HepG2 (cell line): Measurements from ENCODE around the gene PCDHGC5. TPM values are rescaled to one million over a fixed set of nuclear protein-coding genes. Genes with fewer than 3 reads are reported as not detected.

Experiments used
- ATAC-seq: fragments of 200-7000 bp; cut with Tn5 transposase; 3 replicates; pipeline ENCODE4 v1.9.1; 2020; ENCODE audit warnings: mild to moderate bottlenecking, moderate library complexity
- Bru-seq: library from RNA; stranded (reverse); fragments of 400-500 nt; gene quantifications from one replicate; lab custom pipeline; 2021; lab: Mats Ljungman, UMichigan
- BruChase-seq, 2 experiments: library from RNA; stranded (reverse); fragments of 400-500 nt; gene quantifications; one replicate each; lab custom pipeline; 2021; lab: Mats Ljungman, UMichigan
- BruUV-seq: library from RNA; stranded (reverse); fragments of 400-500 nt; replicated peaks from 2 replicates; lab custom pipeline; 2021; lab: Mats Ljungman, UMichigan
- CTCF ChIA-PET: fragments of 300-600 bp; formaldehyde crosslinking; extraction: SDS; loops from one replicate; lab custom pipeline; 2021; ENCODE audit warnings: low total read pairs, inconsistent platforms, low intra/inter-chr PET ratio; lab: Yijun Ruan, JAX
- POLR2A ChIA-PET: fragments of 350-600 bp; sonication (Branson Sonifier 250); formaldehyde crosslinking; loops from one replicate; lab custom pipeline; 2020; ENCODE audit warnings: antibody characterized with exemption, inconsistent platforms; lab: Yijun Ruan, JAX
- DNase-seq: peaks from one replicate; pipeline ENCODE4 v3.0.0-alpha.2; 2015; ENCODE audit warnings: low spot score
- FAIRE-seq: peaks from 3 replicates; lab custom pipeline; 2011; peaks lifted over from hg19 to GRCh38; lab: Jason Lieb, UNC
- H2AFZ ChIP-seq: one replicate; pipeline ENCODE4 v1.6.1; 2011; ENCODE audit warnings: low read length, inconsistent platforms
- H3K27ac ChIP-seq: fragments of 300-600 bp; 3 replicates; pipeline ENCODE4 v1.8.0; 2011; ENCODE audit warnings: mixed run types, mild to moderate bottlenecking, mixed read lengths, low read length, inconsistent platforms; ENCODE audit not compliant: insufficient read depth; ENCODE audit errors: extremely low read length
- H3K27me3 ChIP-seq, 2 experiments: fragments of 200-600 bp in 1 of 2; 2 replicates in 1 of 2; 3 replicates in 1 of 2; pipeline versions ENCODE4 v1.6.0 to v1.8.0; 2011; ENCODE audit warnings: low read length in 2 of 2, mild to moderate bottlenecking in 2 of 2, moderate library complexity in 2 of 2, inconsistent platforms in 1 of 2; ENCODE audit not compliant: insufficient read depth in 2 of 2, control insufficient read depth in 1 of 2
- H3K36me3 ChIP-seq, 2 experiments: fragments of 200-600 bp in 1 of 2; replicated peaks in 1 of 2; 2 replicates in 1 of 2; 3 replicates in 1 of 2; pipeline versions ENCODE4 v1.5.1 to v1.8.0; 2011; ENCODE audit warnings: low read length in 2 of 2, inconsistent platforms in 1 of 2; ENCODE audit not compliant: insufficient read depth in 2 of 2, control insufficient read depth in 1 of 2
- H3K4me1 ChIP-seq: 2 replicates; pipeline ENCODE4 v1.5.1; 2012; ENCODE audit warnings: low read length, inconsistent platforms; ENCODE audit not compliant: insufficient read depth
- H3K4me2 ChIP-seq: 2 replicates; pipeline ENCODE4 v1.6.0; 2011; ENCODE audit warnings: low read depth, low read length, inconsistent platforms
- H3K4me3 ChIP-seq, 3 experiments: fragments of 200-600 bp in 1 of 3; sonication (generic), shearing (Covaris generic) in 1 of 3; replicated peaks in 1 of 3; 2 replicates each; pipeline ENCODE4 v1.5.1; 2011 to 2016; ENCODE audit warnings: low read length in 3 of 3, inconsistent platforms in 2 of 3, low read depth in 2 of 3, mild to moderate bottlenecking in 2 of 3, control low read depth in 1 of 3, mixed read lengths in 1 of 3; ENCODE audit not compliant: insufficient read depth in 1 of 3
- H3K79me2 ChIP-seq: one replicate; pipeline ENCODE4 v1.6.1; 2011; ENCODE audit warnings: low read length, inconsistent platforms; ENCODE audit not compliant: insufficient read depth
- H3K9ac ChIP-seq: 2 replicates; pipeline ENCODE4 v1.6.0; 2011; ENCODE audit warnings: mild to moderate bottlenecking, low read depth, low read length, inconsistent platforms; ENCODE audit not compliant: insufficient read depth
- H3K9me3 ChIP-seq: 2 replicates; pipeline ENCODE4 v1.5.1; 2012; ENCODE audit warnings: mild to moderate bottlenecking, low read length
- H4K20me1 ChIP-seq: 2 replicates; pipeline ENCODE4 v1.6.0; 2011; ENCODE audit warnings: inconsistent platforms, mild to moderate bottlenecking, low read length, moderate library complexity; ENCODE audit not compliant: insufficient read depth
- ARID2 ChIP-seq: sonication (generic); formaldehyde crosslinking; IDR thresholded peaks from 2 replicates; pipeline ENCODE4 v1.8.1; 2022; ENCODE audit warnings: mild to moderate bottlenecking, missing genetic modification reagents, borderline replicate concordance
- GTF3A ChIP-seq: sonication (generic); formaldehyde crosslinking; conservative IDR thresholded peaks from 2 replicates; pipeline ENCODE4 v1.4.0; 2020; ENCODE audit warnings: mild to moderate bottlenecking, missing genetic modification reagents
- HMG20B ChIP-seq: conservative IDR thresholded peaks from 2 replicates; pipeline ENCODE4 v1.6.1; 2016; ENCODE audit warnings: missing genetic modification reagents, missing compliant biosample characterization
- KMT2A ChIP-seq: sonication (generic); formaldehyde crosslinking; IDR thresholded peaks from 2 replicates; pipeline ENCODE4 v1.4.0; 2020; ENCODE audit warnings: missing genetic modification reagents
- NR2F6 ChIP-seq, 2 experiments: IDR thresholded peaks; 2 replicates each; pipeline ENCODE4 v1.6.1; 2016; ENCODE audit warnings: antibody characterized with exemption in 1 of 2, mild to moderate bottlenecking in 1 of 2
- ZNF589 ChIP-seq: sonication (generic); formaldehyde crosslinking; conservative IDR thresholded peaks from 2 replicates; pipeline ENCODE4 v1.8.0; 2022; ENCODE audit warnings: mild to moderate bottlenecking, moderate library complexity, missing genetic modification reagents
- WGBS: methylation state at CpG from one replicate; pipeline ENCODE4 v1.1.6; 2017; ENCODE audit warnings: low lambda C conversion rate; 5-methylcytosine and 5-hydroxymethylcytosine counted together
- in situ Hi-C: cut with HindIII; loops from 2 replicates; pipeline ENCODE4 v1.10.0; 2017; ENCODE audit warnings: low pct_unique_long_range_greater_than_20kb; ENCODE audit not compliant: extremely low pct_ligation_motif_present
- intact Hi-C: fragments of 100-400 bp; cut with micrococcal nuclease; formaldehyde crosslinking; loops from one replicate; pipeline ENCODE4 v1.10.0; 2022; ENCODE audit not compliant: unreplicated experiment
- long read RNA-seq, 2 experiments: library from RNA in 1 of 2; library from polyadenylated mRNA in 1 of 2; stranded (forward) in 1 of 2; unstranded in 1 of 2; transcript quantifications; one replicate each; pipeline ENCODE4 v2.0.0, GENCODE V29; 2019 to 2022
- polyA minus RNA-seq, 3 experiments: library from RNA; depleted of rRNA, polyadenylated mRNA; stranded (reverse); fragments of >200 nt; gene quantifications; 2 replicates each; pipeline ENCODE4 v1.2.3, GENCODE V29; 2011; ENCODE audit warnings: low replicate concordance in 1 of 3
- polyA plus RNA-seq, 8 experiments: library from polyadenylated mRNA; depleted of rRNA in 3 of 8; stranded (reverse) in 7 of 8; unstranded in 1 of 8; fragments of >200 nt; fragmentation: Illumina TruSeq in 4 of 8; extraction: Trizol in 4 of 8; gene quantifications; 2 replicates each; pipeline versions ENCODE4 v1.2.1 to v1.2.3, GENCODE V29; 2011 to 2016; ENCODE audit warnings: low read depth in 4 of 8, missing spikeins in 1 of 8, mixed read lengths in 1 of 8; ENCODE audit not compliant: insufficient read depth in 1 of 8
- total RNA-seq, 5 experiments: library from RNA; depleted of rRNA; stranded (reverse); fragments of >200 nt; fragmentation: Illumina TruSeq; extraction: Trizol; gene quantifications; 2 replicates each; pipeline ENCODE4 v1.2.3, GENCODE V29; 2016; ENCODE audit warnings: low read depth in 1 of 5
- TF ChIP-seq, protein P1 (sequence below): sonication (generic); formaldehyde crosslinking; IDR thresholded peaks from 2 replicates; pipeline ENCODE4 v1.4.0; 2020; ENCODE audit warnings: mild to moderate bottlenecking, missing genetic modification reagents

The PCDHGC5 gene
- not detected in 2 replicates for total RNA-seq (2016; rRNA removed; fragmentation: Illumina TruSeq; extraction: Trizol)
- not detected in 2 replicates for total RNA-seq (2016; cell fraction: cytosol; rRNA removed; fragmentation: Illumina TruSeq; extraction: Trizol; ENCODE audit: low read depth)
- total RNA-seq (2016; cell fraction: insoluble cytoplasmic fraction; rRNA removed; fragmentation: Illumina TruSeq; extraction: Trizol) = 0.06 TPM in 1 of 2 replicates, not detected in the other
- total RNA-seq (2016; cell fraction: membrane; rRNA removed; fragmentation: Illumina TruSeq; extraction: Trizol) = not detected in 2 replicates
- 0.13 TPM in 1 of 2 replicates, not detected in the other for total RNA-seq (2016; cell fraction: nucleus; rRNA removed; fragmentation: Illumina TruSeq; extraction: Trizol)
- polyA plus RNA-seq (2011; rRNA removed) = 0.03 TPM in 1 of 2 replicates, not detected in the other
- not detected in 2 replicates for polyA plus RNA-seq (2011; cell fraction: cytosol; rRNA removed)
- 0.21 and 0.23 TPM in 2 replicates for polyA plus RNA-seq (2011; cell fraction: nucleus; rRNA removed)
- polyA plus RNA-seq (2012) = not detected in 2 replicates
- not detected in 2 replicates for polyA plus RNA-seq (2016; cell fraction: cytosol; fragmentation: Illumina TruSeq; extraction: Trizol; ENCODE audit: low read depth)
- not detected in 2 replicates for polyA plus RNA-seq (2016; cell fraction: insoluble cytoplasmic fraction; fragmentation: Illumina TruSeq; extraction: Trizol; ENCODE audit: low read depth)
- not detected in 2 replicates for polyA plus RNA-seq (2016; cell fraction: membrane; fragmentation: Illumina TruSeq; extraction: Trizol; ENCODE audit: low read depth)
- 0.25 TPM in 1 of 2 replicates, not detected in the other for polyA plus RNA-seq (2016; cell fraction: nucleus; fragmentation: Illumina TruSeq; extraction: Trizol; ENCODE audit: insufficient read depth, low read depth)
- 0.74 TPM in 1 of 2 replicates, not detected in the other for polyA minus RNA-seq (2011; rRNA and poly(A)+ RNA removed; ENCODE audit: low replicate concordance)
- polyA minus RNA-seq (2011; cell fraction: cytosol; rRNA and poly(A)+ RNA removed) = not detected in 2 replicates
- 0.37 and 0.39 TPM in 2 replicates for polyA minus RNA-seq (2011; cell fraction: nucleus; rRNA and poly(A)+ RNA removed)
- percentile 28 among the genes with signal in this experiment for Bru-seq, nascent RNA
- not detected for BruChase-seq, experiment 1, labeled RNA remaining after a 6-hour chase
- percentile 34 among the genes with signal in this experiment for BruChase-seq, experiment 2, labeled RNA remaining after a 2-hour chase
- long read RNA-seq, experiment 1 = 0 reads
- long read RNA-seq, experiment 2, partial matches to known transcripts = 0 of 3 reads
- long read RNA-seq, experiment 2, other reads (novel, unspliced or antisense) = 3 of 3 reads

DNA sequence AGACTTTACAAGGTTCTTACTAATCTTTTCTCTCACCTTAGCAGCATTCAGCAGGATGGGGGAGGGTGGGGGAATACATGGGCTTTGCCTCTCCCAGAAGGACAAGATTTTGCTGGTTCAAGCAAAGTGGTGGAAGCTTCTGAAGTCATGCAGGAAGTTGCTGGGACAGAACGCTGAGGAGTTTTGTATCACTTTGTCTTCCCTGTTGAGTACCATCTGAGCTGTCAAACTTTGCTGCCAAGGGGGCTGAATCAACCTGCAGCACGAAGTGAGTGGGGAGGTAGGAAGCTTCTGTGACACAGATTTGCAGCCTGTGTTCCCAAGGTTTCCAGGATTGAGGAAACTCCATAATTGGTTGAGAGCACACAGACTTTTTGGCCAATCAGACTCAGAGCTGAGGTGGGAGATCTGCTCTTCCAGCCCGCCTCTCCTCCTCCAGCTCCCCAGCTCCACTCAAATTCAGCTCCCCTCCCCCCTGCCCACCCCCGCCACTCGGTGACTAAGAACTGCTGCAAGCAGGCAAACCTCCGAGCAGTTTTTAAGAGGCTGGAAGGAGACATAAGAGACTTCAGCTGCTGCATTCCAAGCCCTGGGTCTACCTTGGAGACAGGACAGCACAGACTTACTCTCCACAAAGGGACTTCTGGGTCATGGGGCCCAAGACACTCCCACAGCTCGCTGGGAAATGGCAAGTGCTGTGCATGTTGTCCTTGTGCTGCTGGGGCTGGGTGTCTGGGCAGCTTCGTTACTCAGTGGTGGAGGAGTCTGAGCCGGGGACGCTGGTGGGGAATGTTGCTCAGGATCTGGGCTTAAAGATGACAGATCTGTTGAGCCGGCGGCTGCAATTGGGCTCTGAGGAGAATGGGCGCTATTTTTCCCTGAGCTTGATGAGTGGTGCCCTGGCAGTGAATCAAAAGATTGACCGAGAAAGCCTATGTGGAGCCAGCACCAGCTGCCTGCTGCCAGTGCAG, at the start of gene PCDHGC5:
Gene PCDHGC5 (plus strand): TSS at position 491 of the 971 bp plus-strand sequence. CDS start 160 bp downstream, at position 651.
- no peak for FAIRE-seq

More for the DNA sequence above, at the start of gene PCDHGC5:
- Histone ChIP-seq H3K27ac (no peak within 1 kb of the TSS), H3K79me2 (no peaks in the 10 kb centered on the region), H3K36me3 (no peaks in the 10 kb centered on the region), H3K9ac (no peak within 1 kb of the TSS), H4K20me1 (no peaks in the 10 kb centered on the region), H3K4me3 (no peak within 1 kb of the TSS), H2AFZ (no peak within 1 kb of the TSS), H3K27me3 (peaks cover 4 to 39% of the 10 kb centered on the region in 2 experiments), H3K4me1 (no peaks in the 10 kb centered on the region), H3K4me2 (no peak within 1 kb of the TSS), H3K9me3 (no peaks in the 10 kb centered on the region)
- intact Hi-C loops (no loop called here), in situ Hi-C loops (no loop called here)
- ChIA-PET POLR2A (no interaction called here), CTCF (no interaction called here)
- no peak for ATAC-seq
- no TSS peak for BruUV-seq
- WGBS = 33% methylated on average over 10 of the region's 14 CpGs
- no peak for DNase-seq
- TF ChIP-seq, protein P1, sequence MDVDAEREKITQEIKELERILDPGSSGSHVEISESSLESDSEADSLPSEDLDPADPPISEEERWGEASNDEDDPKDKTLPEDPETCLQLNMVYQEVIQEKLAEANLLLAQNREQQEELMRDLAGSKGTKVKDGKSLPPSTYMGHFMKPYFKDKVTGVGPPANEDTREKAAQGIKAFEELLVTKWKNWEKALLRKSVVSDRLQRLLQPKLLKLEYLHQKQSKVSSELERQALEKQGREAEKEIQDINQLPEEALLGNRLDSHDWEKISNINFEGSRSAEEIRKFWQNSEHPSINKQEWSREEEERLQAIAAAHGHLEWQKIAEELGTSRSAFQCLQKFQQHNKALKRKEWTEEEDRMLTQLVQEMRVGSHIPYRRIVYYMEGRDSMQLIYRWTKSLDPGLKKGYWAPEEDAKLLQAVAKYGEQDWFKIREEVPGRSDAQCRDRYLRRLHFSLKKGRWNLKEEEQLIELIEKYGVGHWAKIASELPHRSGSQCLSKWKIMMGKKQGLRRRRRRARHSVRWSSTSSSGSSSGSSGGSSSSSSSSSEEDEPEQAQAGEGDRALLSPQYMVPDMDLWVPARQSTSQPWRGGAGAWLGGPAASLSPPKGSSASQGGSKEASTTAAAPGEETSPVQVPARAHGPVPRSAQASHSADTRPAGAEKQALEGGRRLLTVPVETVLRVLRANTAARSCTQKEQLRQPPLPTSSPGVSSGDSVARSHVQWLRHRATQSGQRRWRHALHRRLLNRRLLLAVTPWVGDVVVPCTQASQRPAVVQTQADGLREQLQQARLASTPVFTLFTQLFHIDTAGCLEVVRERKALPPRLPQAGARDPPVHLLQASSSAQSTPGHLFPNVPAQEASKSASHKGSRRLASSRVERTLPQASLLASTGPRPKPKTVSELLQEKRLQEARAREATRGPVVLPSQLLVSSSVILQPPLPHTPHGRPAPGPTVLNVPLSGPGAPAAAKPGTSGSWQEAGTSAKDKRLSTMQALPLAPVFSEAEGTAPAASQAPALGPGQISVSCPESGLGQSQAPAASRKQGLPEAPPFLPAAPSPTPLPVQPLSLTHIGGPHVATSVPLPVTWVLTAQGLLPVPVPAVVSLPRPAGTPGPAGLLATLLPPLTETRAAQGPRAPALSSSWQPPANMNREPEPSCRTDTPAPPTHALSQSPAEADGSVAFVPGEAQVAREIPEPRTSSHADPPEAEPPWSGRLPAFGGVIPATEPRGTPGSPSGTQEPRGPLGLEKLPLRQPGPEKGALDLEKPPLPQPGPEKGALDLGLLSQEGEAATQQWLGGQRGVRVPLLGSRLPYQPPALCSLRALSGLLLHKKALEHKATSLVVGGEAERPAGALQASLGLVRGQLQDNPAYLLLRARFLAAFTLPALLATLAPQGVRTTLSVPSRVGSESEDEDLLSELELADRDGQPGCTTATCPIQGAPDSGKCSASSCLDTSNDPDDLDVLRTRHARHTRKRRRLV (CRISPR knock-in tag) = no peak
- TF ChIP-seq ARID2 (CRISPR knock-in tag) (no peak), NR2F6 (IDR thresholded peaks at IDR 0.05) (no peak), NR2F6 (CRISPR knock-in tag; IDR thresholded peaks at IDR 0.05) (no peak), KMT2A (CRISPR knock-in tag) (no peak), GTF3A (CRISPR knock-in tag) (no peak), ZNF589 (CRISPR knock-in tag) (no peak), HMG20B (CRISPR knock-in tag) (no peak)
